Measurements from ENCODE around the gene DNAJB1.
"Not testable (repeated sequence)": the region's sequence is repeated elsewhere in the genome, so short reads cannot be mapped to it uniquely, and the experiment has no call there.

Gene DNAJB1

DNA sequence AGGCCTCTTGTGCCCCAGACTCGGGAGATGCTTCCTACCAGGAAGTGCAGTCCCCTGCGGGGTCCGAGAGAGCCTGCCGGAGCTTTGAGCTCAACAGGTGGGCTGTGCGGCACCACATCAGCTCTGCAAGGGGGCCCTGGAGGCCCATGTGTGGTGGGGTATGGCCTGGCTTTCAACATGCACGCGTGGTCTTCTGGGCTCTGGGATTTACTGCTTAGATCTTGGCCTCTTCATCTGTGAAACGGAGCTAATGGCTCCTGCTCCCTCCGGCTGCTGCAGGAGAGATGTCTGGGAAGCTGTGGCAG, 35.7 kb upstream of the DNAJB1 start:
- POLR2A ChIA-PET, result no interaction called here
- CTCF ChIA-PET, result interaction anchor here (3.9 to 4.9 kb wide), 5 partner anchors 8 to 74 kb away, joined by 14 to 95 read pairs (median 37); partner anchors contain the start of genes NDUFB7 and TECR
- TF ChIP-seq, protein P1, sequence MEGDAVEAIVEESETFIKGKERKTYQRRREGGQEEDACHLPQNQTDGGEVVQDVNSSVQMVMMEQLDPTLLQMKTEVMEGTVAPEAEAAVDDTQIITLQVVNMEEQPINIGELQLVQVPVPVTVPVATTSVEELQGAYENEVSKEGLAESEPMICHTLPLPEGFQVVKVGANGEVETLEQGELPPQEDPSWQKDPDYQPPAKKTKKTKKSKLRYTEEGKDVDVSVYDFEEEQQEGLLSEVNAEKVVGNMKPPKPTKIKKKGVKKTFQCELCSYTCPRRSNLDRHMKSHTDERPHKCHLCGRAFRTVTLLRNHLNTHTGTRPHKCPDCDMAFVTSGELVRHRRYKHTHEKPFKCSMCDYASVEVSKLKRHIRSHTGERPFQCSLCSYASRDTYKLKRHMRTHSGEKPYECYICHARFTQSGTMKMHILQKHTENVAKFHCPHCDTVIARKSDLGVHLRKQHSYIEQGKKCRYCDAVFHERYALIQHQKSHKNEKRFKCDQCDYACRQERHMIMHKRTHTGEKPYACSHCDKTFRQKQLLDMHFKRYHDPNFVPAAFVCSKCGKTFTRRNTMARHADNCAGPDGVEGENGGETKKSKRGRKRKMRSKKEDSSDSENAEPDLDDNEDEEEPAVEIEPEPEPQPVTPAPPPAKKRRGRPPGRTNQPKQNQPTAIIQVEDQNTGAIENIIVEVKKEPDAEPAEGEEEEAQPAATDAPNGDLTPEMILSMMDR (IDR thresholded peaks at IDR 0.05; ENCODE audit: insufficient read depth, low read length, missing control alignments), result no peak
- DNase-seq (ENCODE audit: low read depth, low spot score), result no peak
- no peak overlapping the region for H3K4me3 ChIP-seq (ENCODE audit: low read depth, low read length)

DNA sequence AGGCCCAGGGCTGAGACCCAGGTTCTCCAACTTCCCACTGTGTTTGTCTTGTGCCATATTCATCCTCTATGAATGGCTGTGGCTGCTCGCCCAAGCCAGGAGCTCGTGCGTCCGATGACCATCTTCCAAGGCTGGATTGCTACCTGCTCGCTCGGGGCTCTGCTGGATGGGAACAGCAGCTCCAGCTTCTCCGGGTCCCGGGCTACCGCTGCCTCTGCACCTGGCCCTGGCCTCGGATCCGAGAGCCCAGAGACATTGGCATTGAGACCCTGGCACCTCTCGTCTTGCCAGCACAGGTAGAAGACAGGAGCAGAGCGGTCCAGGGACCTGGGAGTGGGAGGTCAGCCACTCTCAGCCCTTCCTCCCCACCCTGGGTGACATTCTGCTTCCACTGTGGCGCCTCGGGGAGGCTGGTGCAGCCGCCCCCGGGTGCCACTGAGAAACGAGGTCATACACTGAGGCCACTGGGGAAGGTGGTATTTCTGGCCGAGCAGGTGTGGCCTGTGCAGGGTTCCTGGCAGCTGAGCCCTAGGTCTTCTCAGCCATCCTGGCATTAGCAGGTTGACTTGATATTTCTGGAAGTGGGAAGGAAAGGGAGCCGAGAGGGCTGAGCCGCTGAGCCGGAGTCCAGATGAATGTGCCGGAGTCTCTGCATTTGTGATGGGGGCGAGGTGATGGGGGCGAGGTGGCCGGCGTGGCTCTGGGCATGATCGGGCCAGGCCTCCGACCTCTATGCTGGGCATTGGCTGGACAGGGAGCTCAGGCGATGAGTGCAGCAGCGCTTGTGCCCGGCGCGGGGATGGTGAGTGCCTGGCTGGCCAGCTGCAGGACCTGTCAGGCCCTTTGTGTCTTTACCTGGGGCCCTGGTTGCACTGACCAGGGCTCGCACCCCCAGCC, 35.1 kb upstream of the DNAJB1 start:
- no peak for DNase-seq (ENCODE audit: low read depth, low spot score)
- CTCF ChIA-PET, result interaction anchor here (3.9 to 4.9 kb wide), 4 partner anchors 8 to 73 kb away, joined by 14 to 95 read pairs (median 46); partner anchors contain the start of genes NDUFB7 and TECR
- POLR2A ChIA-PET, result no interaction called here
- H3K4me3 ChIP-seq (ENCODE audit: low read depth, low read length), result no peak overlapping the region
- TF ChIP-seq, protein P1 (IDR thresholded peaks at IDR 0.05; ENCODE audit: insufficient read depth, low read length, missing control alignments), result no peak

DNA sequence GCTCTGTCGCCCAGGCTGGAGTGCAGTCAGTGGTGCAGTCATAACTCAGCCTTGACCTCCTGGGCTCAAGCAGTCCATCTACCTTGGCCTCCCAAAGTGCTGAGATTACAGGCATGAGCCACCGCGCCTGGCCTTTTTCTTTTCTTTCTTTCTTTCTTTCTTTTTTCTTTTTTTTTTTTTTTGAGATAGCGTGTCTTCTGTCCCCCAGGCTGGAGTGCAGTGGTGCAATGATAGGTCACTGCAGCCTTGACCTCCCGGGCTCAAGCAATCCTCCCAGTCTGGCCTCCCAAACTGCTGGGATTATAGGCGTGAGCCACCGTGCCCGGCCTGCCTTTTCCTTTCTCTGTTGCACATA, 33.8 kb upstream of the DNAJB1 start:
- DNase-seq (ENCODE audit: low read depth, low spot score); POLR2A ChIA-PET; H3K4me3 ChIP-seq (ENCODE audit: low read depth, low read length): not testable (repeated sequence)
- CTCF ChIA-PET, result interaction anchor here (0.6 to 1.2 kb wide), 2 partner anchors 15 to 700 kb away, joined by 3 read pairs; no protein-coding TSS in a partner anchor

DNA sequence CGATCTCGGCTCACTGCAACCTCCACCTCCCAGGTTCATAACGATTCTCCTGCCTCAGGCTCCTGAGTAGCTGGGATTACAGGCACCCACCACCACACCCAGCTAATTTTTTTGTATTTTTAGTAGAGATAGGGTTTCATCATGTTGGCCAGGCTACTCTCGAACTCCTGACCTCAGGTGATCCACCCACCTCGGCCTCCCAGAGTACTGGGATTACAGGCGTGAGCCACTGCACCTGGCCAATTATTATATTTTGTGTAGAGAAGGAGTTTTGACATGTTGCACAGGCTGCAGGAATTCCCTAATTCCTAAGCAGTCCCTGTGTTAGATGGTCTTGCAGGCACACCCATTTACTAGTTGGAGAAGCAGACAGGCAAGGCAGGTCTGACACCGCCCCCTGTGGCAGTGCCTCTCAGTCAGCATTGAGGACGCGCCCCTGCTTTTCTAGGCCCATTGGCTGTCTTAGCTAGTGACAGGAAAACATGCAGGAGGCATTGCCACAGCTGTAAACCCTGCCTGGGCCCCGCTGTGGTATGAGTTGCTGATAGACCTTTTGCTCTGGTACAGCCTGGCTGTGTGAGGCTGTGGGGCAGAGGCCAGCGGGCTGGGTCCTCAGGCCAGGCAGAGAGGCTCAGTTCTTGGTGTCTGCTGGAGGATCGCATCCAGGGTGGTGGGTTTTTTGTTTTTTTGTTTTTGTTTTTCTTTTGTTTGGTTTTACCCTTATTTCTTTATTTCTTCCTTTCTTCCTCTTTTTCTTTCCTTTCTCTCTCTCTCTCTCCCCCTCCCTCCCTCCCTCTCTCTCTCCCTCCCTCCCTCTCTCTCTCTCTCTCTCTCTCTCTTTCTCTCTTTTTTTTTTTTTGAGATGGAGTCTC, 33.2 kb upstream of the DNAJB1 start:
- DNase-seq (ENCODE audit: low read depth, low spot score); POLR2A ChIA-PET; H3K4me3 ChIP-seq (ENCODE audit: low read depth, low read length): not testable (repeated sequence)
- CTCF ChIA-PET, result interaction anchor here (0.6 to 1.2 kb wide), 6 partner anchors 9 to 700 kb away, joined by 3 to 5 read pairs (median 3); no protein-coding TSS in a partner anchor
- TF ChIP-seq, protein P1 (IDR thresholded peaks at IDR 0.05; ENCODE audit: insufficient read depth, low read length, missing control alignments), result peak; percentile 37

DNA sequence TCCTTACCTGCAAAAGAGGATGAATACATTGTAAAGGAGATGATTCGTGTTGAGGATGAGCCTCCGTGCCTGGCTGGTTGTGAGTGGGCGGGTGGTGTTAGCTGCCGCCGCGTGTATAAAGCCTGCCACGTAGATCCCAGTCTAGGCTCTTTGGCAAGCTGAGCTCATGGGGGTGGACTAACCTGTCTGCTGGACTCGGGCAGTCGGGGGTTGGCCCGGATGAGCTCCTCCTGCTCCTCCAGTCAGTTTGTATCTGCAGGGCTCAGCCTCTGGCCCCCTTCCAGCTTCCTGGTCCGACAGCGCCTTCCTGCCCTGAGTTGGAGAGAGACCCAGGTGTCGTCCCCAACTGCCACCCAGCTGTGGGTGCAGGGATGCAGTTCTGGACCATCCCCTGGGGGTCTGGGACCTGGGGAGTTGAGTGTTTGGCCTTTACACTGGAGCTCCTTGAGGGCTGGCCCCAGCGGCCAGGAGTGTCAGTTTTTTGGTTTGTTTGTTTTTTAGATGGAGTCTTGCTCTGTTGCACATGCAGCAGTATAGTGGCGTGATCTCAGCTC, 32.1 kb upstream of the DNAJB1 start:
- POLR2A ChIA-PET, result no interaction called here
- TF ChIP-seq, protein P1 (IDR thresholded peaks at IDR 0.05; ENCODE audit: insufficient read depth, low read length, missing control alignments), result no peak
- CTCF ChIA-PET, result interaction anchor here (0.6 to 1.3 kb wide), 8 partner anchors 10 to 44 kb away, joined by 3 to 5 read pairs (median 4); partner anchors contain the start of gene NDUFB7
- no peak for DNase-seq (ENCODE audit: low read depth, low spot score)
- no peak overlapping the region for H3K4me3 ChIP-seq (ENCODE audit: low read depth, low read length)

DNA sequence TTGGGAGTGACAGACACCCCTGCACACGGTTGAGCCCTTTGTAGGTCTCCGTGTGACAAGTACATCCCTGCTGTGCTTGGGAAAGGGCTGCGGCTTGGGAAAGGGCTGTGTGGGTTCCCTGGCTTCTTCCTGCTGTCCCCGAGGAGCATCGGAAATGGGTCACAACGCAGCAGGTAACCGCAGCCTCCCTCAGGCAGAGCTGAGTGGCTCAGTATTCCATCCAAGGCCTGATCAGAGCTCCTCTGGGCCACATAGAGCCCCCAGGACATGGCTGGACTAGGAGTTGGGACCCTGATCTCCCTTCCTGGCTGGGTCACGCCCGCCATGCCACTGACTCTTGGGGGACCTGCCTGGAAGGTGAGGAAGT, 27.5 kb upstream of the DNAJB1 start:
- DNase-seq (ENCODE audit: low read depth, low spot score), result no peak
- CTCF ChIA-PET, result interaction anchor here (7.2 kb wide), 1 partner anchor 10 kb away, joined by 70 read pairs; no protein-coding TSS in a partner anchor
- TF ChIP-seq, protein P1 (IDR thresholded peaks at IDR 0.05; ENCODE audit: insufficient read depth, low read length, missing control alignments), result no peak
- POLR2A ChIA-PET, result no interaction called here
- H3K4me3 ChIP-seq (ENCODE audit: low read depth, low read length), result no peak overlapping the region
